H1 (cell line): ENCODE results near the gene MRM3. TPM values are rescaled to one million over a fixed set of nuclear protein-coding genes. Genes with fewer than 3 reads are reported as not detected.

Experiments used
- CTCF ChIA-PET: fragments of 300-600 bp; sonication (Branson Sonifier 250); formaldehyde crosslinking; loops from one replicate; lab custom pipeline; 2021; ENCODE audit not compliant: partially characterized antibody; lab: Charles Lee
- POLR2A ChIA-PET: fragments of 300-600 bp; sonication (Branson Sonifier 250); formaldehyde crosslinking; loops from one replicate; lab custom pipeline; 2021; ENCODE audit warnings: inconsistent platforms; ENCODE audit not compliant: partially characterized antibody; lab: Charles Lee
- DNase-seq, 2 experiments: peaks; one replicate each; pipeline versions ENCODE4 v3.0.0 to v3.0.0-alpha.2; 2010 to 2022; ENCODE audit warnings: low spot score in 2 of 2, low read depth in 1 of 2, mixed read lengths in 1 of 2
- FAIRE-seq: peaks from 2 replicates; lab custom pipeline; 2011; peaks lifted over from hg19 to GRCh38; lab: Jason Lieb, UNC
- H2AFZ ChIP-seq: 2 replicates; pipeline ENCODE4 v1.8.1; 2012; ENCODE audit warnings: low read length, inconsistent platforms
- H2AK5ac ChIP-seq: 2 replicates; pipeline ENCODE4 v1.6.1; 2013; ENCODE audit warnings: low read depth, low read length
- H2BK120ac ChIP-seq: replicated peaks from 2 replicates; pipeline ENCODE3; 2013; ENCODE audit warnings: low read depth, low read length, inconsistent platforms
- H2BK12ac ChIP-seq: 2 replicates; pipeline ENCODE4 v1.6.1; 2013; ENCODE audit warnings: low read depth, low read length
- H2BK15ac ChIP-seq: 2 replicates; pipeline ENCODE4 v1.6.1; 2013; ENCODE audit warnings: low read length
- H2BK20ac ChIP-seq: 2 replicates; pipeline ENCODE4 v1.6.1; 2013; ENCODE audit warnings: low read length
- H2BK5ac ChIP-seq: 2 replicates; pipeline ENCODE4 v1.6.1; 2013; ENCODE audit warnings: low read depth, low read length
- H3K14ac ChIP-seq: 2 replicates; pipeline ENCODE4 v1.6.1; 2013; ENCODE audit warnings: inconsistent platforms; ENCODE audit not compliant: insufficient read length
- H3K18ac ChIP-seq: 2 replicates; pipeline ENCODE4 v1.6.1; 2013; ENCODE audit warnings: low read length; ENCODE audit errors: extremely low read depth
- H3K23ac ChIP-seq: 2 replicates; pipeline ENCODE4 v1.6.1; 2013; ENCODE audit warnings: inconsistent platforms; ENCODE audit not compliant: insufficient read length
- H3K23me2 ChIP-seq: 2 replicates; pipeline ENCODE4 v1.6.1; 2013; ENCODE audit warnings: low read depth, low read length
- H3K27ac ChIP-seq: 2 replicates; pipeline ENCODE4 v1.6.1; 2011; ENCODE audit warnings: low read depth, low read length, inconsistent platforms
- H3K27me3 ChIP-seq, 4 experiments: replicated peaks in 1 of 4; 1 replicate in 1 of 4; 2 replicates in 3 of 4; pipeline versions ENCODE4 v1.6.1 to v1.8.1; 2011 to 2013; ENCODE audit warnings: low read length in 3 of 4, mild to moderate bottlenecking in 3 of 4, inconsistent platforms in 2 of 4, mixed read lengths in 2 of 4, moderate library complexity in 1 of 4; ENCODE audit not compliant: control insufficient read depth in 3 of 4, insufficient read depth in 3 of 4; ENCODE audit errors: extremely low read depth in 1 of 4
- H3K36me3 ChIP-seq, 4 experiments: 2 replicates each; pipeline versions ENCODE4 v1.6.1 to v1.8.1; 2011 to 2013; ENCODE audit warnings: mild to moderate bottlenecking in 4 of 4, low read length in 3 of 4, moderate library complexity in 2 of 4, control low read depth in 1 of 4, inconsistent platforms in 1 of 4; ENCODE audit not compliant: insufficient read depth in 4 of 4, control insufficient read depth in 2 of 4
- H3K4ac ChIP-seq: replicated peaks from 2 replicates; pipeline ENCODE3; 2013; ENCODE audit warnings: low read length, low read depth, mixed read lengths, inconsistent platforms; ENCODE audit not compliant: insufficient read length
- H3K4me1 ChIP-seq, 4 experiments: replicated peaks in 1 of 4; 1 replicate in 1 of 4; 2 replicates in 3 of 4; pipeline versions ENCODE4 v1.6.1 to v1.8.1; 2011 to 2013; ENCODE audit warnings: low read length in 3 of 4, inconsistent platforms in 2 of 4, mixed read lengths in 1 of 4; ENCODE audit not compliant: insufficient read depth in 4 of 4, control insufficient read depth in 3 of 4
- H3K4me2 ChIP-seq, 2 experiments: 2 replicates each; pipeline versions ENCODE4 v1.6.1 to v1.8.1; 2011 to 2013; ENCODE audit warnings: low read depth in 2 of 2, low read length in 2 of 2, control low read depth in 1 of 2, inconsistent platforms in 1 of 2, mild to moderate bottlenecking in 1 of 2; ENCODE audit not compliant: insufficient read depth in 1 of 2
- H3K4me3 ChIP-seq, 4 experiments: fragments of 200-600, 300-600 bp in 1 of 4; sonication (generic), shearing (Covaris generic), sonication (Bioruptor Twin) in 1 of 4; 2 replicates each; pipeline versions ENCODE4 v1.5.1 to v1.8.1; 2011 to 2016; ENCODE audit warnings: low read length in 4 of 4, low read depth in 3 of 4, control low read depth in 2 of 4, inconsistent platforms in 2 of 4, mild to moderate bottlenecking in 2 of 4, mixed read lengths in 1 of 4, moderate library complexity in 1 of 4; ENCODE audit not compliant: insufficient read depth in 2 of 4; ENCODE audit errors: extremely low read depth in 1 of 4
- H3K56ac ChIP-seq: replicated peaks from 2 replicates; pipeline ENCODE3; 2013; ENCODE audit warnings: low read depth, mild to moderate bottlenecking, mixed read lengths, low read length, inconsistent platforms; ENCODE audit not compliant: insufficient read length
- H3K79me1 ChIP-seq: 2 replicates; pipeline ENCODE4 v1.6.1; 2013; ENCODE audit warnings: low read depth, low read length, control low read depth
- H3K79me2 ChIP-seq, 2 experiments: 2 replicates each; pipeline versions ENCODE4 v1.6.1 to v1.8.1; 2012 to 2013; ENCODE audit warnings: low read length in 2 of 2, mild to moderate bottlenecking in 2 of 2, inconsistent platforms in 1 of 2; ENCODE audit not compliant: insufficient read depth in 2 of 2, control insufficient read depth in 1 of 2
- H3K9ac ChIP-seq, 4 experiments: replicated peaks in 1 of 4; 1 replicate in 1 of 4; 2 replicates in 3 of 4; pipeline versions ENCODE4 v1.6.1 to v1.8.1; 2011 to 2013; ENCODE audit warnings: low read depth in 3 of 4, low read length in 3 of 4, control low read depth in 2 of 4, mild to moderate bottlenecking in 2 of 4, moderate library complexity in 2 of 4, inconsistent platforms in 1 of 4; ENCODE audit errors: extremely low read depth in 1 of 4
- H3K9me3 ChIP-seq, 2 experiments: 2 replicates each; pipeline versions ENCODE4 v1.6.1 to v1.8.1; 2012 to 2013; ENCODE audit warnings: mild to moderate bottlenecking in 2 of 2, moderate library complexity in 2 of 2, control low read depth in 1 of 2, inconsistent platforms in 1 of 2, low read depth in 1 of 2, low read length in 1 of 2, mixed read lengths in 1 of 2; ENCODE audit not compliant: insufficient read depth in 2 of 2
- H4K20me1 ChIP-seq, 2 experiments: replicated peaks in 1 of 2; 2 replicates each; pipeline versions ENCODE3 to v1.8.1; 2011 to 2013; ENCODE audit warnings: inconsistent platforms in 2 of 2, low read length in 2 of 2, mild to moderate bottlenecking in 1 of 2; ENCODE audit not compliant: insufficient read depth in 2 of 2, control insufficient read depth in 1 of 2
- H4K5ac ChIP-seq: 2 replicates; pipeline ENCODE4 v1.6.1; 2013; ENCODE audit warnings: low read length, low read depth, mixed read lengths, inconsistent platforms; ENCODE audit not compliant: insufficient read length
- H4K8ac ChIP-seq: 2 replicates; pipeline ENCODE4 v1.8.0; 2013; ENCODE audit warnings: mild to moderate bottlenecking, moderate library complexity, low read length, inconsistent platforms; ENCODE audit not compliant: insufficient read depth; ENCODE audit errors: extremely low read depth
- H4K91ac ChIP-seq: replicated peaks from 2 replicates; pipeline ENCODE3; 2013; ENCODE audit warnings: low read length, mixed read lengths, inconsistent platforms; ENCODE audit not compliant: insufficient read length
- EGR1 ChIP-seq: IDR thresholded peaks from 2 replicates; pipeline ENCODE4 v1.6.1; 2011; ENCODE audit warnings: low read depth, low read length, borderline replicate concordance
- JUN ChIP-seq: IDR thresholded peaks from 2 replicates; pipeline ENCODE4 v1.6.1; 2011; ENCODE audit warnings: low read depth, mild to moderate bottlenecking, improper control_type of control experiment, low read length
- PHF8 ChIP-seq: fragments of 200-600 bp; sonication (generic); conservative IDR thresholded peaks from 2 replicates; pipeline ENCODE4 v1.7.1; 2012; ENCODE audit warnings: low read depth, mild to moderate bottlenecking, inconsistent platforms, low read length, moderate library complexity
- RNF2 ChIP-seq: fragments of 200-900, 300-1000 bp; sonication (generic); IDR thresholded peaks from 2 replicates; pipeline ENCODE4 v1.7.1; 2016; ENCODE audit warnings: borderline replicate concordance, low read depth, mild to moderate bottlenecking, antibody characterized with exemption, low read length; ENCODE audit not compliant: poor library complexity, severe bottlenecking; ENCODE audit errors: missing control alignments
- SP2 ChIP-seq: IDR thresholded peaks from 2 replicates; pipeline ENCODE4 v1.6.1; 2012; ENCODE audit warnings: mild to moderate bottlenecking, low read length, inconsistent platforms
- TCF12 ChIP-seq: IDR thresholded peaks from 2 replicates; pipeline ENCODE4 v1.6.1; 2011; ENCODE audit warnings: low read depth, mild to moderate bottlenecking, low read length
- WGBS, 2 experiments: shearing (Covaris generic) in 1 of 2; methylation state at CpG; one replicate each; pipeline versions ENCODE4 v1.1.6 to v1.1.7; 2013 to 2015; ENCODE audit warnings: low lambda C conversion rate in 2 of 2, mixed read lengths in 2 of 2, inconsistent platforms in 1 of 2, low coverage in 1 of 2, missing lambda C conversion rate in 1 of 2; ENCODE audit not compliant: insufficient replicate concordance in 2 of 2, insufficient coverage in 1 of 2, insufficient read length in 1 of 2; ENCODE audit errors: extremely low coverage in 1 of 2, missing lambda C conversion rate in 1 of 2; 5-methylcytosine and 5-hydroxymethylcytosine counted together
- polyA plus RNA-seq, 7 experiments: library from polyadenylated mRNA; depleted of rRNA in 3 of 7; stranded (reverse) in 5 of 7; unstranded in 2 of 7; fragments of >200 nt in 5 of 7; fragments of 200-250 nt in 2 of 7; gene quantifications; 1 replicate in 5 of 7; 2 replicates in 1 of 7; 4 replicates in 1 of 7; pipeline versions ENCODE4 v1.2.1 to v1.2.3, GENCODE V29; 2011 to 2013; ENCODE audit warnings: missing spikeins in 2 of 7, mixed read lengths in 2 of 7
- total RNA-seq: library from RNA; stranded (reverse); fragmentation: NEBNext Ultra II Directional; extraction: Animal tissue kit (Norgen Biotek cat#: 25700); gene quantifications from 2 replicates; pipeline ENCODE4 v1.2.1, GENCODE V29; 2021
- TF ChIP-seq, protein P1 (sequence below), 3 experiments: IDR thresholded peaks; 1 replicate in 2 of 3; 2 replicates in 1 of 3; pipeline versions ENCODE4 v1.5.1 to v1.6.1; 2011; ENCODE audit warnings: low read length in 3 of 3, mild to moderate bottlenecking in 3 of 3, inconsistent platforms in 2 of 3, low read depth in 1 of 3, moderate library complexity in 1 of 3; ENCODE audit not compliant: insufficient read depth in 1 of 3; ENCODE audit errors: control extremely low read depth in 1 of 3

Gene MRM3
- total and polyA plus RNA-seq, 2 of the 8 experiments (the other 6 are each of a cell fraction or from before 2014, with no cell fraction given) = 10.1 to 20.8 TPM

DNA sequence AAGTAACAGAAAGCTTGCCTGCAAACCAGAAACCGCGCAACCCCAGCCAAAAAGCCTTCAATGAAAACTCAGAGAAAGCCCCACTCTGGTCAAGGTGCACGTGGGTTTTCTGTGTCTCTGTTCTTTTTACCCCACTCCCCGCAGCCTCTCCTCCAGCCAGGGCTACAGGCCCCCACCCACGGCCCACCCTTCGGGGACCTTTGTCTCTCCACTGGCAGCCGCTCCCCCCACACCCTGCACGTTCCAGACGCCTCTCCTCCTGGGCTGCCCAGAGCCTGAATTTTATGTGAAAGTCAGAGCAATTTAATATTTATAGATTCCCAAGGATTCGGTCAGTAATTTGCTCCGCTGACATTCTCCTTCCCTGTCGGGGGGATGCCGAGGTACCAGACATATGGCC lies 24.2 kb downstream of the MRM3 start:
- CTCF ChIA-PET = interaction anchor here (2.6 kb wide), 1 partner anchor 174 kb away, joined by 10 read pairs; no protein-coding TSS in a partner anchor
- H4K20me1 ChIP-seq = peaks cover 0 to 6% of the 10 kb centered on the region in 2 experiments
- 89% methylated on average over 12 of the region's 13 CpGs; no CpG with 5 or more reads in 1 of the 2 experiments for WGBS, 2 experiments

More for the DNA sequence above, 24.2 kb downstream of the MRM3 start:
- Histone ChIP-seq H3K18ac (no peak overlapping the region), H3K56ac (no peak overlapping the region), H3K79me1 (no peaks in the 10 kb centered on the region), H3K23me2 (no peaks in the 10 kb centered on the region), H2BK12ac (no peak overlapping the region), H3K27ac (no peak overlapping the region), H4K8ac (no peak overlapping the region), H3K36me3 (peaks cover 0 to 3% (median under 1%) of the 10 kb centered on the region in 4 experiments; a peak in 2 of 8 replicates), H4K5ac (no peak overlapping the region), H2BK120ac (no peak overlapping the region), H3K14ac (no peak overlapping the region), H2AFZ (no peak overlapping the region), H3K4me2 (no peak overlapping the region), H4K91ac (no peak overlapping the region), H3K4me1 (peaks cover 0 to 5% (median 4%) of the 10 kb centered on the region in 4 experiments; a peak in 3 of 7 replicates), H3K4ac (no peak overlapping the region), H2AK5ac (no peak overlapping the region), H3K27me3 (no peaks in the 10 kb centered on the region), H3K23ac (no peak overlapping the region), H3K9me3 (no peaks in the 10 kb centered on the region), H2BK20ac (no peak overlapping the region), H2BK15ac (no peak overlapping the region), H3K4me3 (no peak overlapping the region), H3K79me2 (no peaks in the 10 kb centered on the region), H3K9ac (no peak overlapping the region; a peak in 1 of 7 replicates), H2BK5ac (no peak overlapping the region)
- POLR2A ChIA-PET = interaction anchor here (0.8 kb wide), 1 partner anchor 16 kb away, joined by 3 read pairs; no protein-coding TSS in a partner anchor
- DNase-seq = no peak
- TF ChIP-seq, protein P1, sequence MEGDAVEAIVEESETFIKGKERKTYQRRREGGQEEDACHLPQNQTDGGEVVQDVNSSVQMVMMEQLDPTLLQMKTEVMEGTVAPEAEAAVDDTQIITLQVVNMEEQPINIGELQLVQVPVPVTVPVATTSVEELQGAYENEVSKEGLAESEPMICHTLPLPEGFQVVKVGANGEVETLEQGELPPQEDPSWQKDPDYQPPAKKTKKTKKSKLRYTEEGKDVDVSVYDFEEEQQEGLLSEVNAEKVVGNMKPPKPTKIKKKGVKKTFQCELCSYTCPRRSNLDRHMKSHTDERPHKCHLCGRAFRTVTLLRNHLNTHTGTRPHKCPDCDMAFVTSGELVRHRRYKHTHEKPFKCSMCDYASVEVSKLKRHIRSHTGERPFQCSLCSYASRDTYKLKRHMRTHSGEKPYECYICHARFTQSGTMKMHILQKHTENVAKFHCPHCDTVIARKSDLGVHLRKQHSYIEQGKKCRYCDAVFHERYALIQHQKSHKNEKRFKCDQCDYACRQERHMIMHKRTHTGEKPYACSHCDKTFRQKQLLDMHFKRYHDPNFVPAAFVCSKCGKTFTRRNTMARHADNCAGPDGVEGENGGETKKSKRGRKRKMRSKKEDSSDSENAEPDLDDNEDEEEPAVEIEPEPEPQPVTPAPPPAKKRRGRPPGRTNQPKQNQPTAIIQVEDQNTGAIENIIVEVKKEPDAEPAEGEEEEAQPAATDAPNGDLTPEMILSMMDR (IDR thresholded peaks at IDR 0.05; ENCODE audit: control extremely low read depth in 1 of 3, insufficient read depth in 1 of 3, low read depth in 1 of 3, low read length in 3 of 3) = no peak
- TF ChIP-seq PHF8 = no peak
- no peak for TF ChIP-seq TCF12
- TF ChIP-seq SP2 = no peak
- TF ChIP-seq RNF2 = no peak
- no peak for TF ChIP-seq EGR1
- TF ChIP-seq JUN = no peak
- no peak for FAIRE-seq
